ENCODE results near the gene KDM2B. TPM values are rescaled to one million over a fixed set of nuclear protein-coding genes. Genes with fewer than 3 reads are reported as not detected.
A peak's percentile ranks its signal among the peaks of the same experiment; 100 is the strongest.

Gene KDM2B
- total and polyA plus RNA-seq, 10 of the 15 experiments (the other 5 are each of a cell fraction or from before 2014, with no cell fraction given) = 13.6 to 124 (median 40.4) TPM

DNA sequence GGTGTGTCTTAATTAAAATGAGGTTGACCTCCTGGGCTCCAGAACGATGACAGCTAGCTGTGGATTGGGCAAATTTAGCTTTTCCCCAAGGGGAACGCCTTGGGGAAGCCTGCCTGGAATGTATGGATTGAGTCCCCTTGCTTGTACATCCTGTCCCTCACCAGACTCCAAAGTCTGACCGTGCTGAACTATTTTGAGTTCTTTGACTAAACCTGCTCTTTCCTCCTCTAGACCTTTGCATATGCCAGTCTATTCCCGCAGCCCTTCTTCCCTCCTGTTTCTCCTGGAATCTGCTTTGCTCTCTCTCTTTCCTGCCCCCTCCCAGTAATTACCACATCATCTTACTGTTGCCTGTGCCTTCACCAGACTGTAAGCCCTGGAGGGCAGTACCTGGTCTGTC, 11.5 kb upstream of the KDM2B start:
- TF ChIP-seq JUNB (IDR thresholded peaks at IDR 0.05) (no peak), NFXL1 (IDR thresholded peaks at IDR 0.05; ENCODE audit: borderline replicate concordance) (no peak), YBX1 (IDR thresholded peaks at IDR 0.05) (no peak), ZZZ3 (IDR thresholded peaks at IDR 0.05; ENCODE audit: control insufficient read depth, insufficient read length, low read depth) (no peak), POLR2AphosphoS5 (IDR thresholded peaks at IDR 0.05; ENCODE audit: low read length) (no peak)
- H3K9ac ChIP-seq (ENCODE audit: control insufficient read depth, insufficient read depth, low read length) = no peak overlapping the region
- no peaks in the 10 kb centered on the region for H3K27me3 ChIP-seq (replicated peaks in 1 of 2; ENCODE audit: control insufficient read depth in 2 of 2, insufficient read depth in 2 of 2, low read length in 1 of 2)
- H3K36me3 ChIP-seq (ENCODE audit: control insufficient read depth in 2 of 2, insufficient read depth in 2 of 2, low read length in 1 of 2) = no peaks in the 10 kb centered on the region
- no peak overlapping the region for H3K4me2 ChIP-seq (ENCODE audit: control insufficient read depth, insufficient read depth)
- no TSS peak for BruUV-seq (replicated peaks)
- FAIRE-seq = no peak
- ATAC-seq = no peak
- ChIA-PET POLR2A (interaction anchor here (0.5 to 1.2 kb wide), 3 partner anchors 19 to 53 kb away, joined by 3 to 4 read pairs (median 4); no protein-coding TSS in a partner anchor), RAD21 (ENCODE audit: unreplicated experiment) (interaction anchor here (1.4 to 3.9 kb wide), 2 partner anchors 12 to 56 kb away, joined by 3 to 25 read pairs; partner anchors contain the start of gene KDM2B), CTCF (interaction anchor here (1.3 kb wide), 1 partner anchor 58 kb away, joined by 4 read pairs; no protein-coding TSS in a partner anchor), SMC1A (ENCODE audit: uncharacterized antibody, unreplicated experiment) (interaction anchor here (0.7 to 4.2 kb wide), 6 partner anchors 11 to 59 kb away, joined by 3 to 15 read pairs (median 4); no protein-coding TSS in a partner anchor)
- H3K9me3 ChIP-seq (replicated peaks; ENCODE audit: control insufficient read depth, insufficient read depth, low read length) = no peaks in the 10 kb centered on the region
- 60% methylated on average over 4 of the region's 4 CpGs for WGBS (ENCODE audit: insufficient coverage, insufficient replicate concordance, low lambda C conversion rate, missing lambda C conversion rate)
- no peak overlapping the region for H3K4me3 ChIP-seq
- H3K79me2 ChIP-seq (ENCODE audit: control insufficient read depth, insufficient read depth, low read length) = no peaks in the 10 kb centered on the region
- H3K27ac ChIP-seq (ENCODE audit: control insufficient read depth, insufficient read depth) = no peak overlapping the region
- H2AFZ ChIP-seq (ENCODE audit: control insufficient read depth, low read depth, low read length) = no peak overlapping the region
- in situ Hi-C loops (cut with MboI) = no loop called here
- peaks cover 10% of the 10 kb centered on the region for H3K4me1 ChIP-seq (ENCODE audit: control insufficient read depth, insufficient read depth, low read length)
- intact Hi-C loops (cut with micrococcal nuclease; ENCODE audit: unreplicated experiment) = no loop called here
- no peaks in the 10 kb centered on the region for H4K20me1 ChIP-seq (ENCODE audit: control insufficient read depth, insufficient read depth)
- no peak for DNase-seq (ENCODE audit: low read depth, low spot score)

DNA sequence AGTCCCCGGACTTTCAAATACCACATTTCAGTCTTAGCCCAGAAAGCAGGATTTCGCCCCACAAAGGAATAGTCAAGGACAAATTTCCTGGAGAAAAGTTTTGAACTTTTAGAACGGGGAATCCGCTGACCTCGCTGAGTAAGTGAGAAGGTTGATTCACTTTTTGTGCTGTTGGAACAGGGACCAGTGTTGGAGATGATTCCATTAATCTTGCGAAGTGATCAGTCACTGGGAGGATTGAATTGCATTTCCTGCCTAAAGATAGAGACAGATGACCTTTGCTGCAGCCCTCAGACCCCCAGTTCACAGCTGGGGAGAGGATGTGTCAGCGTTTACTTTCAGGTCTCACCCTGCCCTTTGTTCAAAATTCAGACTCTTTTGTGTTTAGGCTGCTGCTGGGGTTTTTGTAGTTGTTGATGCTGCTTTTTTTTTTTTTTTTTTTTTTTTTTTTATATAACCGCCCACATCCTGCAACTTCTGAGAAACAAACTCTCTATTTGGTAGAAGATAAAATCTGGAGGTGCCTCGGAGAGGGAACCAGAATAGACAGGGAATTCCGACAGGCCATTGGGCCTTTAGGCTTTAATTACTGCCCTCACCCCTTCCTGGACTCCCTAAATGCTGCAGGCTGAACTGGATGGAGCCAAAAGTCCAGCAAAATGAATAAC, 9.8 kb upstream of the KDM2B start:
- Histone ChIP-seq H3K4me3 (peak overlapping the region; percentile 61), H3K4me2 (ENCODE audit: control insufficient read depth, insufficient read depth) (peak overlapping the region; percentile 48), H3K27ac (ENCODE audit: control insufficient read depth, insufficient read depth) (peak overlapping the region; percentile 82), H3K36me3 (ENCODE audit: control insufficient read depth in 2 of 2, insufficient read depth in 2 of 2, low read length in 1 of 2) (no peaks in the 10 kb centered on the region), H3K27me3 (replicated peaks in 1 of 2; ENCODE audit: control insufficient read depth in 2 of 2, insufficient read depth in 2 of 2, low read length in 1 of 2) (no peaks in the 10 kb centered on the region), H3K9me3 (replicated peaks; ENCODE audit: control insufficient read depth, insufficient read depth, low read length) (no peaks in the 10 kb centered on the region), H2AFZ (ENCODE audit: control insufficient read depth, low read depth, low read length) (peak overlapping the region; percentile 65), H3K79me2 (ENCODE audit: control insufficient read depth, insufficient read depth, low read length) (no peaks in the 10 kb centered on the region), H4K20me1 (ENCODE audit: control insufficient read depth, insufficient read depth) (no peaks in the 10 kb centered on the region), H3K9ac (ENCODE audit: control insufficient read depth, insufficient read depth, low read length) (peak overlapping the region; percentile 68), H3K4me1 (ENCODE audit: control insufficient read depth, insufficient read depth, low read length) (peaks cover 10% of the 10 kb centered on the region)
- intact Hi-C loops (cut with micrococcal nuclease; ENCODE audit: unreplicated experiment) = loop anchor here (2.0 kb wide), 3 partner anchors 36 to 68 kb away; partner anchors contain the start of gene ORAI1
- ATAC-seq (peak; percentile 91), DNase-seq (ENCODE audit: low read depth, low spot score) (peak; percentile 74), FAIRE-seq (peak; percentile 97)
- ChIA-PET SMC1A (ENCODE audit: uncharacterized antibody, unreplicated experiment) (interaction anchor here (0.8 to 4.2 kb wide), 6 partner anchors 14 to 38 kb away, joined by 3 to 15 read pairs (median 4); no protein-coding TSS in a partner anchor), CTCF (interaction anchor here (1.2 to 1.9 kb wide), 3 partner anchors 9 to 37 kb away, joined by 5 to 6 read pairs (median 5); no protein-coding TSS in a partner anchor), RAD21 (ENCODE audit: unreplicated experiment) (interaction anchor here (0.7 to 3.9 kb wide), 5 partner anchors 10 to 49 kb away, joined by 3 to 25 read pairs (median 5); partner anchors contain the start of gene KDM2B), POLR2A (interaction anchor here (0.7 to 2.6 kb wide), 10 partner anchors 9 to 60 kb away, joined by 3 to 18 read pairs (median 5); no protein-coding TSS in a partner anchor)
- TSS peak; percentile 70 for BruUV-seq (replicated peaks)
- in situ Hi-C loops (cut with MboI) = no loop called here
- 18% methylated on average over 9 of the region's 10 CpGs for WGBS (ENCODE audit: insufficient coverage, insufficient replicate concordance, low lambda C conversion rate, missing lambda C conversion rate)
- TF ChIP-seq CREM (IDR thresholded peaks at IDR 0.05; ENCODE audit: low read depth) = peak; percentile 40; the same call in 1 of the 2 replicates
- peak; percentile 71 for TF ChIP-seq RUNX3 (IDR thresholded peaks at IDR 0.05; ENCODE audit: low read length)
- TF ChIP-seq TCF7 (IDR thresholded peaks at IDR 0.05; ENCODE audit: borderline replicate concordance) = 0 out of 2 replicates have a peak, but pooled peaks have one; percentile 44
- TF ChIP-seq IKZF1 (conservative IDR thresholded peaks at IDR 0.05) = peak; percentile 46; the same call in 1 of the 2 replicates
- TF ChIP-seq NFIC (IDR thresholded peaks at IDR 0.05; ENCODE audit: low read depth, low read length) = peak; percentile 72
- TF ChIP-seq POLR2A (IDR thresholded peaks at IDR 0.05; ENCODE audit: low read depth, low read length) = peak; percentile 63
- no peak; the same call in none of the 2 replicates for TF ChIP-seq POLR2AphosphoS5 (IDR thresholded peaks at IDR 0.05; ENCODE audit: low read length)
- TF ChIP-seq BMI1 (IDR thresholded peaks at IDR 0.05; ENCODE audit: borderline replicate concordance) = peak; percentile 19; the same call in 1 of the 2 replicates
- TF ChIP-seq DPF2 (IDR thresholded peaks at IDR 0.05) = peak; percentile 4; the same call in 1 of the 2 replicates
- TF ChIP-seq TAF1 (IDR thresholded peaks at IDR 0.05; ENCODE audit: borderline replicate concordance, low read depth, low read length) = no peak
- peak; percentile 40 for TF ChIP-seq JUNB (IDR thresholded peaks at IDR 0.05)
- peak; percentile 10; the same call in 1 of the 2 replicates for TF ChIP-seq SPI1 (IDR thresholded peaks at IDR 0.05; ENCODE audit: borderline replicate concordance, insufficient read depth, low read depth, low read length)
- TF ChIP-seq EED (IDR thresholded peaks at IDR 0.05; ENCODE audit: low read depth) = peak; percentile 51; the same call in 1 of the 2 replicates

Data from GM12878 (cell line).